ENCODE data around the gene SAMD1.
A peak's percentile ranks its signal among the peaks of the same experiment; 100 is the strongest.

Gene SAMD1

GRCh38 chr19:14090509-14091080 is at the start of gene SAMD1:
TSS of gene SAMD1 (minus strand) at chr19:14090751.
- DNase-seq: peak; percentile 82 to 86

GRCh38 chr19:14139944-14140343 is 49.4 kb upstream of the SAMD1 start:
- no peak for DNase-seq

GRCh38 chr19:14138576-14139265 is 48.2 kb upstream of the SAMD1 start:
- DNase-seq: no peak

- DNase-seq: peak; percentile 96 to 97
Observed at GRCh38 chr19:14136509-14137281, 46.1 kb upstream of the SAMD1 start, which contains the start of gene ASF1B. TSS of gene ASF1B (minus strand) at chr19:14136589. CDS start at chr19:14136456, 133 bp downstream.

DNA sequence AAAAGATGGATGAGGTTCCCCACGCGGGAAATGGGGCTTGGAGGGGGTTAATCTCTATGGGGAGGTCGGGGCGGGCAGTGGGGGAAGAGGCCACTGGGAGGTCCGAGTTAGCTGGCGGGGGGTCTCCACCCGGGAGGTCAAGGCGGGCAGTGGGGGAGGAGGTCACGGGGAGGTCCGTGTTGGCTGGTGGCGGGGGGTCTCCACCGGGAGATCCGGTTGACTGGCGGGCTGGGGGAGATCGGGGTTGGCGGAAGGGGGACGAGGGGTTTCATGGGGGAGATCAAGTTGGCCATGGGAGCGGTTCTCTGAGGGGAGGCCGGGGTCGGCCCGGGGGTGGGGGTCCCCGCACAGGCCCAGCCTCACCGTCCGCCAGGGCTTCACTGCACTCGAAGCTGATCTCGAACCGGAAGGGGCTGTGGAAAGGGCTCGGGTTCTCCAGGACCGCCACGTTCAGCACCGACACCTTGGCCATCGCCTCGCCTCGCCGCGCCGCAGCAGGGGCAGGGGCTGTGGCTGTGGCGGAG is 45.5 kb upstream of the SAMD1 start:
- no peak for DNase-seq

- DNase-seq: no peak
Observed at GRCh38 chr19:14135355-14135754, 44.8 kb upstream of the SAMD1 start.

DNA sequence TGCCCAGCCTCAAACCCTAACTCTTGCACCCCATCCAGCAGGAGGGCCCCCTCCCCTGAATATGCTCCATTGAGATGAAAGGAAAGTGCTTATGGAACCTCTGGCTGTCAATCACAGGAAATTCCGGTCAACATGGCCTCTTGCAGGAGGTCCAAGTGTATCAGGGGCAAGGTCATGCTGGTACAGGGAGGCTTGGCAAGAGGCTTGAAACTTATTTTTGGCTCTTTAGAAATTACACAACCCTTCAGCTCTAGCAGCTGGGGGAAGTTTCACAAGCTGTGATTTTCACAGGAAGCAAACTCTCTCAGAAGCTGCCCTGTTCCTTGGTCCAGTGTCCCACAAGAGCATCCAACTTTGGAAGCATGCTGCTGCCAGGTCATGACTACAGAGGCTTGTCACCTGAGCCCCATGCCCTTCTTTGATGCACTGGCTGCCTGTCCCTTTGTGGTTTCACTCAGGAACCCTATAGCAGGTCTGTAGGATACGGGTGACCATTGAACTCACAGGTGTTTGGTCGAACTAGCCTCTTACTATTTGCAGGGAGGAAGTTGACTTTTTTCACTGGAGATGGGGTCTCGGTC is 37.5 kb upstream of the SAMD1 start:
- no peak for DNase-seq

DNA sequence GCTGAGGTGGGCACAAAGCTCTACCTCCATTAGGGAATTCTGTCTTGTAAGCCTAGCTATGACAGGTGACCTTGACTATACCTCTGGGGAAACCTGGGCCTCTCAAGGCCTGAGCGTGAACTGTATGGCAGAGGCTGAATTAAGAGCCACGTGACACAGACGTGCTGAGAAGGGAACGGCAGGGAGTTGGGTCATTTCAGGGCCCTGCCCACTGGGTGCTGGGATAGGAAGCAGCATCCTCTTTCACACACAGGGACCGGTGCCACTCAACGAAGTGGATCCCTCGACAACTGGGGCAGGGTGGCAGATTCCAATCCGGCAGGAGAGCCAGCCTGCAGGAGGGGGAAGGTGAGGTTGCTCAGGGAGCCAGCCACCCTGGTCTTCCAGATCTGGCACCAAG is 36.6 kb upstream of the SAMD1 start:
- DNase-seq: no peak

GRCh38 chr19:14122924-14123323 is 32.4 kb upstream of the SAMD1 start:
- DNase-seq: no peak

GRCh38 chr19:14120497-14120780 is 29.9 kb upstream of the SAMD1 start:
- DNase-seq: no peak

- no peak for DNase-seq
Observed at GRCh38 chr19:14119644-14120496, 29.3 kb upstream of the SAMD1 start.

- no peak for DNase-seq
Observed at GRCh38 chr19:14119146-14119545, 28.6 kb upstream of the SAMD1 start.

DNA sequence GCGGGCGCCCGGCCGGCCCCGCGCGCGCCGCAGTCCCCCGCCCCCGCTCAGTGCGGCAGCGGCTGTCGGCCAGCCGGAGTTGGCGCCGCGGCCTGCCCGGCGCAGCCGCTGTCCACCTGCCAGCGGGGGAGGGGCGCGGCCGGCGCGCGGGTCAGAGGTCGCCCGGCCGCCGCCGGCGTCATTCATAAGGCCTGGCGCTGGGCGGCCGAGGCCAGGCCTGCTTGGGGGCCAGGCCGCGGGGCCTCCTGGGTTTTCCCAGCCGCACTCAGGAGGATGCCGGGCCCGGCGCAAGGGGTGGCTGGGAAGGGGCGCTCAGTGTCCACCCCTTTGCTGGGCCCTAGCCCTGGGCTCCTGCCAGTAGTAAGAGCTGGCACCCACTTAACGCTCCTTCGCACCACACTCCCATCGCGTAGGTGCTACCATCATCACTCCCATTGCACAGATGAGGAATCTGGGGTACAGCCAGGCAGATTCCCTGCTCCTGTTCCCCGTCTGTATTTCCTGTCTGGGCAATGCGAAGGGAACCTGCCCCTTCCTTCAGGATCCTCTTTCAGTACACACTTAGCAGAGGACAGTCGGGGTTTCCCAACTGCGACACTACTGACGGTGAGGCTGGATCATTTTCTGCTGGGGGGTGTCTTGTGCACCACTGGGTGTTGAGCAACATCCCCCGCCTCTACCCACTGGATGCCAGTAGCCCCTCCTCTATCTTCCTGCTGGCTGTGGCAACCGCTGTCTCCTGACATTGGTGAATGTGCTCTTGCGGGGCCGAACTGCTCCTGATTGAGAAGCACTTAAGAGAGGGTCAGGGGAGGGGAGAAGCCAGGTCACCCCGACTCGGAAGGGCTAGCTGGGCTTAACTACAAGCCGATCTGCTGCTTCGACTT is 27.9 kb upstream of the SAMD1 start:
- peak; percentile 34 to 40 for DNase-seq

DNA sequence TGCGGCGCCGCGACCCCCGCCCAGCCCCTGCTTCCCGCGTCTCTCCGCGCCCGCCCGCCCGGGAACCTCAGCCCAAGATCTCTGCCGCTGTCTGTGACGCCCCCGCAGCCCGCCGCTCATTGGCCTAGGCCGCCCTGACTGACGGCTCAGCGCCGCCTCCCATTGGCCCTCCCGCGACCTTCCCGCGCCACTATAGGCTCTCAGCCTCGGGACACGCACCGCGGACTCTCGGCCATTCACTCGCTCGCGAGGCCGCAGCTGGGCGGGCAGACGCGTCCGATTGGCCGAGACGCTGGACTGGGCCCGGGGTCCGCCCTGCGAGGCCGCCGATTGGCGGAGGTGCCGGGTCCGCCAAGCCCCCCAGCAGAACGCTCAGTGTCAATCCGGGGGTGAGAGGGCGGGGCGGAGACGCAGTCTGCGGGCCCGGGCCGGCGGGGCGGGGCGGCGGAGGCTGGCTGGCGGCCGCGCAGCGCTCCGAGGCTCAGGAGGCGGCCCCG is 27.2 kb upstream of the SAMD1 start, which contains the start of gene PRKACA:
Gene PRKACA, minus strand, starts transcription at position 95 of the 497 bp plus-strand sequence. CDS start 215 bp downstream, outside the sequence.
- DNase-seq: peak; percentile 97 to 98

GRCh38 chr19:14116918-14117578 is 26.5 kb upstream of the SAMD1 start:
- DNase-seq: peak in 1 of 2 donors; percentile 25

DNA sequence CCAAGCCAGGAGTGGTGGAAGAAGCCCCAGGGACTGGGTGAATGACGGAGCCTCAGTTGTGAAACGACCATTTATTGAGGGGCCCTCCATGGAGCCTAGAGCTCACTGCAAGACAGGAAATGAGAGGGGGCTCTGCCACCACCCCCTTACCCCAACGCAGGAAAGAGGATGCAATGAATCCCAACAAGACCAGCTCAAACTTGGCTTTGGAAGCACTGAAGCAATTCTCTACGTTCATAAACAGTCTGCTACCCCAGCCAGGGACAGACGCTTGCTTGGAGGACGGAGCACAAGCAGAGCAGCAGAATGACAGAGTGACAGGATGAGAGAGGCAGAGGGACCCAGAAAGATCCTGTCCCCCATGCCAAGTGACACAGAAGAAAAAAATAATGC is 26.0 kb upstream of the SAMD1 start:
- DNase-seq: no peak

- no peak for DNase-seq
Observed at GRCh38 chr19:14115756-14116155, 25.2 kb upstream of the SAMD1 start.

DNA sequence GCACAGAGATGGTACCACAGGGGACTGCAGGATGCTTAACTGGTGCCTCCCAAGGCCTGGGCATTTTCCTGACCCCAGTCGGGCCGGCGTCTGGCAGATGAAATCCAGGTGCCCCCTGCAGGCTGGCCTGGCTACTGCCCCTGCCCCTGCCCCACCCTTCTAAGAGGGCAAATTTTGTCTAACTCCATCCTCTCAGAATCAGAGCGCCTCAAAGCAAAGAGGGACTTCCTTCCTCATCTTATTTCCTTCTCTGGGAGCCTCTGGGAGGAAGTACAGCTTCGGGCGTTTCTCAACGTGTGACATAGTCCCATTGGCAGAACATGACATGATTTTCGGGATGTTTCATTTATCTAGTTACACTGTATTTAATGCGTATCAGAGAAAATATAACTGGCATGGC is 24.3 kb upstream of the SAMD1 start:
- DNase-seq: peak; percentile 62 to 68

DNA sequence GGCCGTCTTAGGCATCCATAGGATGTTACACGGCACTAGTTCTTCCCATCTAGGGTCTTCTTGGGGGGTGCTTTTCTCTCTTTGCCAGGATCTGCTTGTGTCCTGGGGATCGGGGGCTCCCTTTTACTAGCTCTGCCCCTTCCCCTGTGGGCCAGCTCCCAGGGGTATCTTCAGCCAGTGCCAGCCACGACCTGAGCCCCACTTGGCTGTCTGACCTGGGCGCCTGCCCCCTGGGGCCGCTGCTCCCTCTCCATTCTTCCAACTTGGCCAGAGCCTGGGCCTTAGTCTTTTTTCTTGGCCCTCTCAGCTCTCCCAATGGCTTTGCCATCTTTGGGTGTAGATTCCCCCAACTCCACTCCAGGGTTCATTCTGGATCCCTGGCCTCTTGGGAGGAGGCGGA is 23.9 kb upstream of the SAMD1 start:
- DNase-seq: no peak

GRCh38 chr19:14113762-14114414 is 23.3 kb upstream of the SAMD1 start:
- peak; percentile 62 to 68 for DNase-seq

Data from stimulated activated CD4-positive, alpha-beta T cell treated with anti-CD3 and anti-CD28 coated beads, Interleukin-2, amount 100 ng/mL, for 24 hours (primary cell).